ENCODE measurements around the gene BEAN1.
"Not testable (repeated sequence)": the region's sequence is repeated elsewhere in the genome, so short reads cannot be mapped to it uniquely, and the experiment has no call there.

Gene BEAN1

DNA sequence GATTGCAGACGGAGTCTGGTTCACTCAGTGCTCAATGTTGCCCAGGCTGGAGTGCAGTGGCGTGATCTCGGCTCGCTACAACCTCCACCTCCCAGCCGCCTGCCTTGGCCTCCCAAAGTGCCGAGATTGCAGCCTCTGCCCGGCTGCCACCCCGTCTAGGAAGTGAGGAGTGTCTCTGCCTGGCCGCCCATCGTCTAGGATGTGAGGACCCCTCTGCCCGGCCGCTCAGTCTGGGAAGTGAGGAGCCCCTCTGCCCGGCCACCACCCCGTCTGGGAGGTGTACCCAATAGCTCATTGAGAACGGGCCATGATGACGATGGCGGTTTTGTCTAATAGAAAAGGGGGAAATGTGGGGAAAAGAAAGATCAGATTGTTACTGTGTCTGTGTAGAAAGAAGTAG is 87.3 kb downstream of the BEAN1 start:
- not testable (repeated sequence) for H3K36me3 ChIP-seq (ENCODE audit: control insufficient read depth, insufficient read depth, low read length); H3K4me3 ChIP-seq (ENCODE audit: insufficient read depth, low read depth, low read length); H3K27ac ChIP-seq (ENCODE audit: insufficient read depth, low read depth, low read length, poor library complexity, severe bottlenecking); H3K27me3 ChIP-seq (ENCODE audit: control insufficient read depth, insufficient read depth, low read length, poor library complexity, severe bottlenecking); H3K9me3 ChIP-seq (ENCODE audit: control insufficient read depth, low read length)
- 96 to 98% methylated on average over 12 to 13 of the region's 17 CpGs for WGBS, 2 experiments
- H3K4me1 ChIP-seq (ENCODE audit: control insufficient read depth, insufficient read depth, low read length): peaks cover 28% of the 10 kb centered on the region

DNA sequence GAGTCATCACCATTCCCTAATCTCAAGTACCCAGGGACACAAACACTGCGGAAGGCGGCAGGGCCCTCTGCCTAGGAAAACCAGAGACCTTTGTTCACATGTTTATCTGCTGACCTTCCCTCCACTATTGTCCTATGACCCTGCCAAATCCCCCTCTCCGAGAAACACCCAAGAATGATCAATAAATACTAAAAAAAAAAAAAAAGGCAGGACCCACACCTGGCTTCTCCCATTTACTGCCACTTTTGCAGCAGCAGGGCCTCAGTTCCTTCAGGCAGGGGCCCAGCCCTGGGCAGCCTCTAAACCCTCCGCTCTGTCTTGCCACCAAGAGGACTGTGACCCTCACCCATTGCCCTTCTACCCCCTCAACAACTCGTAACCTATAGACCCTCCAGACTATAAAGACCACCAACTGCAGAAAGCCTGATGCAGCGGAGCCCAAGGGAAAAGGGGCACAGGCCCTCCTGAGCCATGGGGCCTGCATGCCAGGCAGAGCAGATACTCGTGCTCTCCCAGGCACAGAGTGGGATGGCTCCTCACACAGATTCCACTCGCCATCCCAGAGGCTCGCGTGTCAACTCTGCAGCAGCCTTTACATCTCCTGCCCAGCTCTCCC is 88.0 kb downstream of the BEAN1 start:
- not testable (repeated sequence) for H3K27ac ChIP-seq (ENCODE audit: insufficient read depth, low read depth, low read length, poor library complexity, severe bottlenecking); H3K9me3 ChIP-seq (ENCODE audit: control insufficient read depth, low read length); H3K36me3 ChIP-seq (ENCODE audit: control insufficient read depth, insufficient read depth, low read length); H3K27me3 ChIP-seq (ENCODE audit: control insufficient read depth, insufficient read depth, low read length, poor library complexity, severe bottlenecking); H3K4me3 ChIP-seq (ENCODE audit: insufficient read depth, low read depth, low read length)
- peaks cover 28% of the 10 kb centered on the region for H3K4me1 ChIP-seq (ENCODE audit: control insufficient read depth, insufficient read depth, low read length)
- 94% methylated on average over 10 of the region's 10 CpGs for WGBS, 2 experiments

DNA sequence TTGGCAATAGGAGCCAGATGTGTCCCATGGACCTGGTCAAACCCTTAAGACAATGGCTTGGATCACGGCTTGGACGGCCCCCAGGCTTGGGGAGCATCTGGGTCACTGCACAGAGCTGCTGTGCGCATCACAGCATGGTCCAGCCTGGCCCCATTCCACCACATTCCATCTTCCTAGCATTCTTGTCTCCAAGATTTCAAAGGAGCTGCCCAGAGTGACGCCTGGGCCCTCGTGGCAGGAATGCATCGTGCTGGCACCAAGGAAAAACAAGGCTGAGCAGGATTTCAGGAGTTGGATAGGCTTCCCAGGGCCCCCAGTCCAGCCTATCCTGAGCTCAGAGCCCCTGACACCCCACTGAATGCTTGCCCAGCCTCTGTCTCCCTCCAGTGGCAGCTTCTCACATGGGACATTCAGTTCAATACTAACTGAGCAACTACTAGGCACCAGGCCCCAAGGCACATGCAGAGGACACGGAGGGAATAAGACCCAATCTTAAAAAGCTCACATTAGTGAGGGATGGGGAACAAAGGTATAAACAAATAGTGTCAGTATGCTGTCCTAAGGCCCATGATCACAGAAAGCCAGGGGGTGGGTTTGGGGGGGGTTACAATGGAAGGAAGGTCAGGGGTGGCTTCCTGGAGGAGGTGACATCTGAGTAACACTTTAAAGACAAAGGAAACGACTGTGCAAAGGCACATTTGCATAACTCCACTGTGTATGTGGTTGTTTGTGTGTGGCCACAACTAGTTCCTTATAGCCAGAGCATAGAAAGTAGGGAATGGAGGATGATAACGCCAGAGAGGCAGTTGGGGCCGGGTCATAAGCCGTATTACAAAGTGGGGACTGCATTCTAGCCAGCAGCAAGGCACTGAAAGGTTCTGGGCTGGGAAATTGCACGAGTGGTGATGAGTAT is 88.8 kb downstream of the BEAN1 start:
- Histone ChIP-seq H3K27me3 (ENCODE audit: control insufficient read depth, insufficient read depth, low read length, poor library complexity, severe bottlenecking) (no peaks in the 10 kb centered on the region), H3K27ac (ENCODE audit: insufficient read depth, low read depth, low read length, poor library complexity, severe bottlenecking) (no peak overlapping the region), H3K4me3 (ENCODE audit: insufficient read depth, low read depth, low read length) (no peak overlapping the region), H3K36me3 (ENCODE audit: control insufficient read depth, insufficient read depth, low read length) (no peaks in the 10 kb centered on the region), H3K9me3 (ENCODE audit: control insufficient read depth, low read length) (no peaks in the 10 kb centered on the region), H3K4me1 (ENCODE audit: control insufficient read depth, insufficient read depth, low read length) (peaks cover 21% of the 10 kb centered on the region)
- WGBS, 2 experiments: 89 to 91% methylated on average over 12 of the region's 12 CpGs

DNA sequence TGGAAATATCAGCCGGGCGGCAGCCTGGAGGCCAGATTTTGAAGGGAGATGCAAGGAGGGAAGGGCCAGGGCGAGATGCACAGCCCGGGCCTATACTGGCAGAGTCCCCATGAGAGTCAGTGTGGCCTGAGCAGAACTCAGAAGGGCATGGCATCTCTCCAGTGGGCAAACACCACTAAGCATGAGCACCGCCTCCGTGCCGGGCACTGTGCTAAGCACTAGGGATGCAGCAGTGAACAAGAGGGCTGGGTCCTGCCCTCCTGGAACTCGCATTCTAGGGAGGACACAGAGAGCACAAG is 89.4 kb downstream of the BEAN1 start:
- H3K4me1 ChIP-seq (ENCODE audit: control insufficient read depth, insufficient read depth, low read length): peaks cover 15% of the 10 kb centered on the region
- WGBS, 2 experiments: 92 to 93% methylated on average over 8 of the region's 8 CpGs
- no peaks in the 10 kb centered on the region for H3K9me3 ChIP-seq (ENCODE audit: control insufficient read depth, low read length)
- H3K4me3 ChIP-seq (ENCODE audit: insufficient read depth, low read depth, low read length): no peak overlapping the region
- no peak overlapping the region for H3K27ac ChIP-seq (ENCODE audit: insufficient read depth, low read depth, low read length, poor library complexity, severe bottlenecking)
- H3K27me3 ChIP-seq (ENCODE audit: control insufficient read depth, insufficient read depth, low read length, poor library complexity, severe bottlenecking): no peaks in the 10 kb centered on the region
- H3K36me3 ChIP-seq (ENCODE audit: control insufficient read depth, insufficient read depth, low read length): no peaks in the 10 kb centered on the region

DNA sequence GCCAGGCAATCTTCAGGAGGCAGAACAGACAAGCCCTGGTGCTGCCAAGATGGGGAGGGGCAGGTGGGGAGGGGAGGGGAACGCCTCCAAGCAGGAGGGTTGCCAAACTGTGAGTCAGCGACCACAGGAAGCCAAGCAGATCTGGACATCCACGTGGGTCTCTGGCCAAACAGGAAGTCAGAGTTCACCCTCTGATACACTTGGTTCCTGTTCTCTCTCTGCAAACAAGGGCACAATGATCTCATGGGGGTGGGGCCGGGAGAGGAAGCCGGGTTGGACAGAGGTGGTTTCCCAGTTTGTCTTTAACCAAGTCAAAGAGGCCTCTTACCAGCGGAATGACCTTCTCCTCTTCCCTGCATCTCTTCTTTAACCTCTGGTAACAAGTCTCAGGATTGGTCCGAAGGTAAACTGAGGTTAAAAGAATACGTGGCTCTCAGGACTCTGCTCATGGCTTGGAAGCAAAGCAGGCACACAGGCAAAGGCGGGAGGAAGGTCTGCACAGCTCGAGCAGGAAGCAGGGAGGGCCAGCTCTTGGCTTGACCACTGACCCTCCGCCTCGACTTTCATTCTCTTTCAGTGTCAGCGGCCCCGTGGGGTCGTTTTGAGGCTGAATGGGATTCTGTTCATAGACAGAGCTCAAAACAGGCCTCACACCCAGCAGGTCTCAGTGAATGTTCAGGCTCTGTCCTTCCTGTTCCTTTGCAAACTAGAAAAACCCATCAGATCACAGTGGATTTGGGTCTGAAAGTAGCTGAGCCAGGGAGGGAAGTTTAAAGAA is 89.9 kb downstream of the BEAN1 start:
- Histone ChIP-seq H3K27ac (ENCODE audit: insufficient read depth, low read depth, low read length, poor library complexity, severe bottlenecking) (no peak overlapping the region), H3K4me3 (ENCODE audit: insufficient read depth, low read depth, low read length) (no peak overlapping the region), H3K36me3 (ENCODE audit: control insufficient read depth, insufficient read depth, low read length) (no peaks in the 10 kb centered on the region), H3K27me3 (ENCODE audit: control insufficient read depth, insufficient read depth, low read length, poor library complexity, severe bottlenecking) (no peaks in the 10 kb centered on the region), H3K9me3 (ENCODE audit: control insufficient read depth, low read length) (no peaks in the 10 kb centered on the region), H3K4me1 (ENCODE audit: control insufficient read depth, insufficient read depth, low read length) (peaks cover 10% of the 10 kb centered on the region)
- WGBS, 2 experiments: 67 to 68% methylated on average over 15 of the region's 15 CpGs

DNA sequence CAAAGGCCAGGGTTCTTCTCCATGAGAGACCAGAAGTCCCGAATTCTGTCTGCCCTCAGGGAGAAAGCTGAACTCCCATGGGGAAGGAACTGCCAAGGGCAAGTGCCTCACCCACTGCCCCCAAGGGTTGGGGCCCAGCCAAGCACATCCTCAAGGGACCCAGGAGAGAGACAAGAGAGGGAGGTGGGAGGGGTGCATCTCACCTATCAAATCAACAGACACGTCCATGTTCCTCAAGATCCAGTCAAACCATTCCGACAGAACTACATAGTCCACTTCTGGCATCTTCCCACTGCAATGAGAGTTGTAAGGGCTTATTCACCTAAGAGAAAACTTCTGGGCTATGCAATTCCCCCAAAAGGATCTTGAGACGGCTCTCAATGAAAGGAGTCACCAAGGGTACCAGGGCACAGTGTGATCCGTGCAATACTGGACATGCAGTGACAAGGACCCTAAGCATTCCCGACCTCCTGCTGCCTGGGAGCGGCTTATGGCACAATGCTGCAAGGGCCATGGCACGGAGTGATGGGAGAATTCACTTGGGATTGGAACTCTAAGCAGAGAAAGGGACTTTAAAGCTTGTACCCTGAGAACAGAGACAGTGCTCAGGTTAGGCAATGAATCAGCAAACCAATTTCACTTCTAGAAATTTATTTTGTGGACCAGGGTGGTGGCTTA is 90.6 kb downstream of the BEAN1 start:
- Histone ChIP-seq H3K27ac (ENCODE audit: insufficient read depth, low read depth, low read length, poor library complexity, severe bottlenecking) (no peak overlapping the region), H3K4me3 (ENCODE audit: insufficient read depth, low read depth, low read length) (no peak overlapping the region), H3K9me3 (ENCODE audit: control insufficient read depth, low read length) (no peaks in the 10 kb centered on the region), H3K4me1 (ENCODE audit: control insufficient read depth, insufficient read depth, low read length) (peaks cover 5% of the 10 kb centered on the region), H3K27me3 (ENCODE audit: control insufficient read depth, insufficient read depth, low read length, poor library complexity, severe bottlenecking) (no peaks in the 10 kb centered on the region), H3K36me3 (ENCODE audit: control insufficient read depth, insufficient read depth, low read length) (no peaks in the 10 kb centered on the region)
- 89 to 91% methylated on average over 8 of the region's 8 CpGs for WGBS, 2 experiments

DNA sequence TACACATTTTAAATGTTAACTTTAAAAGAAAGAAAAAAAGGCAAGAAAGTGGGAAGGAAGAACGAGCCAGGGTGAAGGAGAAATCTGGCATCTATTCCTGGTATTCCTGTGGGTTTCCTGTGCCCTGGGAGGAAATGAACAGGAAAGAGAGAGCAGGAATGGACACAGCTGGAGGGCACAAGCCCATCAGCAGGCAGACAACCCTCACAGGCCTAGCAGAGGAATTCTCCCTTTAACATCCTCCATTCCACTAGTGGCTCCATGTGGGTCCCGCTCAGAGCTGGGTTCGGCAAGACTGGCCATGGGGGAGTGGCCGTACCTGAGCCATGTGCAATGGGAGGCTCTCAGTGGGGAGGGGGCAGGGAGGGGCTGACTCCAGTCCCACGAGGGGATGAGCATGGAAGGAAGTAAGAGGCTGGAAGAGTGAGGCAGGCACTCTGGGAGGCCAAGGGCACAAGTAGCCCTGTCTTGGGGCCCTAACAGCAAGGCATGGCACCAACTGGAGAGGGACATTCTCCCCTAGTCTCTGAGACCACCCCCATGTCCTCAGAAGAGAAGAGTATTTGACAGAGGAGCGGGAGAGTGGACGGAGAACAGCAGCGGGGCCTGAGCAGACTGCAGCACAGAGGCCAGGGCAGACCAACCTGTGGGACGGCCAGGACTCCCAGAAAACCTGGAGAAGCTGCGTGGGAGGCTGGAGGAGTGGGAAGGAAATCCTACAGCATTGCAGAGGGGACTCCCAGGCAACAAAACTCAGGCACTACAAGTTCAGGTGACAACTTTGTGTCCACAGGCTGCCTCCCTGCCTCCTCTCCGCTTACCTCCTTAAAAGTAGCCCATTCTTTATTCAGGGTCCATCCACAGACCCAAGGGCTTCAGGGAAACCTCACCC is 92.6 kb downstream of the BEAN1 start:
- Histone ChIP-seq H3K4me3 (ENCODE audit: insufficient read depth, low read depth, low read length) (no peak overlapping the region), H3K4me1 (ENCODE audit: control insufficient read depth, insufficient read depth, low read length) (peaks cover 5% of the 10 kb centered on the region), H3K27ac (ENCODE audit: insufficient read depth, low read depth, low read length, poor library complexity, severe bottlenecking) (no peak overlapping the region), H3K27me3 (ENCODE audit: control insufficient read depth, insufficient read depth, low read length, poor library complexity, severe bottlenecking) (no peaks in the 10 kb centered on the region), H3K9me3 (ENCODE audit: control insufficient read depth, low read length) (no peaks in the 10 kb centered on the region), H3K36me3 (ENCODE audit: control insufficient read depth, insufficient read depth, low read length) (no peaks in the 10 kb centered on the region)
- WGBS, 2 experiments: 85 to 89% methylated on average over 11 of the region's 11 CpGs

DNA sequence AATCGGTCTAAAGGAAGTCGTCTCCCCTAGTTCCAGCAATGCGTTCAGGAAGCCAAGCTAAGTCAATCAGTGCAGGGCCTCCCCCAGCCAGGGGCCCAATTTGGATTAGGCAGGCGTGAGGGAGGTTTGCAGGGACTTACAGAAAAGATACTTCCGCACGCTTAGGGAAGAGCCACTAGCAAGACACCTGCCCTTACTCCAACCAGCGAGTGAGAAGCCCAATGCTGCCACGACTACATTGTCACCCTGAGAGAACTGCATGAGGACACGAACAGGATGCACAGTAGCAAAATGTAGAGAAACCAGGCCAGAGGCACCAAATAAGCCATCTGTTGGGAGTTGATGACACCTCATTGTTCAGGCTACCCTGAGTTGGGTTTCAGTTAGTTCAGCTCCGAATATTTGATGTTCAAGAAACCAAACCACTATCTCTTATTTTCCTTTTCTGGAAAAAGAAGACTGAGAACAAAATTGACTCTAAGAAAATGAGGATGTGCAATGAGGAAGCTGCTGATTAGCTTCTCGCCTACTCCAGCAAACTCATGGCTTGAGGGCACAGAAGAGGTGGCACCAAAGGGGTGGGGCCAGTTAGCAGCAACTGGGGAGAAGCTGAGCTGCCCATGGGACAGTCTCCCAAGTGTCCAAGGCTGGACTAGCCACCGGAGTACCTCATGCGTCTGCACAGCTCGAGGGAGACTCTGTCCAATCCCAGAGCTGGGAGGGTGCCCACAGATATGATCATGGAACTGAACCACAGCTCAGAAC is 93.5 kb downstream of the BEAN1 start:
- H3K4me3 ChIP-seq (ENCODE audit: insufficient read depth, low read depth, low read length): no peak overlapping the region
- H3K9me3 ChIP-seq (ENCODE audit: control insufficient read depth, low read length): no peaks in the 10 kb centered on the region
- no peak overlapping the region for H3K27ac ChIP-seq (ENCODE audit: insufficient read depth, low read depth, low read length, poor library complexity, severe bottlenecking)
- H3K36me3 ChIP-seq (ENCODE audit: control insufficient read depth, insufficient read depth, low read length): no peaks in the 10 kb centered on the region
- WGBS, 2 experiments: 91 to 92% methylated on average over 14 of the region's 14 CpGs
- H3K27me3 ChIP-seq (ENCODE audit: control insufficient read depth, insufficient read depth, low read length, poor library complexity, severe bottlenecking): no peaks in the 10 kb centered on the region
- peaks cover 5% of the 10 kb centered on the region for H3K4me1 ChIP-seq (ENCODE audit: control insufficient read depth, insufficient read depth, low read length)

DNA sequence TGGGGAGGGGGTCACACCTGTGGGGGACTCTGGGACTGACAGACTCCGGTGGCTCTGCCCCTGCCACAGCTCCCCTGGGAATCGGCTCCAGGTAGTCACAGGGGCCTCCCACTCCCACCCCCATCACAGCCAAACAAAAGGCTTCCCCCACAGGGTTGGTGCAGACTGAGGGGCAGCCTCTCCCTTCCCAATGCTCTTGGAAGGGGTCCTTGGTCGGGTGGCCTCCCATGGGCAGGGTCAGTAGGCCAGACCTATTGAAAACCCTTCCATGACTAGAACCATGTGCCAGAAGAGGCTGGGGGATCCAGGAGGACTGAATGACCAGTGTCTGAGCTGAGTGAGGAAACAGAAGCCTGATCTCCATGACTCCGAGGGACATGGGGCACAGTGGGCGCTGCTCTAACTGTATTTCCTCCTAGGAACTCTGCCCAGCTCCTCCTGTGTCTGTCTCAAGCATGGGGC is 94.2 kb downstream of the BEAN1 start:
- no peaks in the 10 kb centered on the region for H3K27me3 ChIP-seq (ENCODE audit: control insufficient read depth, insufficient read depth, low read length, poor library complexity, severe bottlenecking)
- H3K36me3 ChIP-seq (ENCODE audit: control insufficient read depth, insufficient read depth, low read length): no peaks in the 10 kb centered on the region
- H3K27ac ChIP-seq (ENCODE audit: insufficient read depth, low read depth, low read length, poor library complexity, severe bottlenecking): no peak overlapping the region
- peaks cover 5% of the 10 kb centered on the region for H3K4me1 ChIP-seq (ENCODE audit: control insufficient read depth, insufficient read depth, low read length)
- 94 to 99% methylated on average over 5 of the region's 5 CpGs for WGBS, 2 experiments
- H3K9me3 ChIP-seq (ENCODE audit: control insufficient read depth, low read length): no peaks in the 10 kb centered on the region
- H3K4me3 ChIP-seq (ENCODE audit: insufficient read depth, low read depth, low read length): no peak overlapping the region

Data from ectodermal cell (in vitro differentiated cells).